ENCODE measurements around the gene SLC13A3.

The SLC13A3 gene

DNA sequence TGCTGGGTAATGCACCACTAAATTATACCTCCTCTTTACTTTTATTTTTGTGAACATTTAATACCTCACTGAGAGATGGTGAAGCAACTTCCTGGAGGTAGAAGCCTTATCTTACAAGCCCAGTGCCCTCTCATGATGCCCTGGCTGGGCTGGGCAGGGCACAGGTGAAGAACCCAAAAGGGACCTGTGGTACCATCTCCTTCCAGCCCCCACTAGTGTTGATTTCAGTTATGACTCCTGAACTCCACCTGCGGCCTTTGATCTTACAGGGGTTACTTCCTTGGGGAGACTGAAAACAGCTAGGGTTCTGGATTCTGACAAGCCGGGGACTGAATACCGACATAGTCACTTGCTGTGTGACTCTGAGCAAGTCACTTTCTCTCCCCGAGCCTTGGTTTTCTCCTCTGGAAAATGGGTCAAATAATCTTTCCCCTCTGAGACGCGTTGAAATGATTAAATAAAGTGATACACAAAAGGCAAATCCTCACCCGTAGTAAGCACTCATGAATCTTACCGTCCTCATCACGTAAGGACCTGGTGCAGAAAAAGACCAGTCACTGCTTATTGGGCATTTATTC lies 1.2 kb downstream of the SLC13A3 start:
- DNase-seq, result no peak

DNA sequence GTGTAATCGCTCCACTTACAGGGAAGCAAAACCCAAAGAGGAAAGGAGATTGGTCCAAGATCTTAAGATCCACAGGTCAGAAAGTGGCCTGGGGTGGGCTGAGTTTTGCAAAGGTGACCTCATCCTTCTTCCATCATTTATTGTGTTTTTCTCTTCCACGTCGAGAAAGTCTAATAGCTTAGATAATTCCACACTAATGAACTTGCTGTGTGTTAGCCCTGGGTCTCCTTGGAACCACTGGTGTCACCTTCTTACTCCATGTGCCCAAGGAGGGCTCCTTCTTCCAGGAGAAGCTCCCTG lies 1.7 kb downstream of the SLC13A3 start:
- no peak for DNase-seq

DNA sequence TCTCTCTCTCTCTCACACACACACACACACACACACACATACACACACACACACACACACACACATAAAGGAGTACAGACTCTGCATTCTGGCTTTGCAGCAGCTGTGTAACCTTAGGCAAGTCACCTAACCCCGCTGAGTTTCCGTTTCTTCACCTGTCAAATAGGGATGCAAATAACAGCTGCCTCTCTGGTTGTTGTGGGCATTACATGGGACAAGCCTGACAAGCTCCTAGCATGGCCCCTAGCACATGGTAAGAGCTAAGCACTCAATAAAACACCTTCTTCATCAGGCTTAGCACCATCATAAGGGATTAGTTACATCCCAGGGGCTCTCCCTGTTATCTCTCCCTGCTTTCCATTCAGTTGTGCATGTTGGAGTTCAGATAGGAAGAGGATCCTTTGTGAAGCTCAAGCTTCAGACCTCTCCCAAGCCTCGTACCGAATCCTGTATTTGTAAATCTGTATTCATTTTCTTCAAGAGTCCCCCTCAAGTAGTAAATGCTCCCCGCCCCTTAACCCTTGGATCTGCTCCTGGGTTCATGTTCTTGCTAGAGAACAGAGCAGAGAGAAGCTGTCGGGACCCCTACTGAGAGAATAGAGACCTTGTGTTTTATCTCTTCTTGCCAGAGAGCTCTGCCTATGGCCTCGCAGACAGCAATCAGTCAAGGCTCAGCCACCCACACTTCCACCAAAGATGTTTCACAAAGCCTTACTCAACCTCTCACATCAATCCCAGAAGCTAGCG lies 2.2 kb downstream of the SLC13A3 start:
- DNase-seq, result no peak

DNA sequence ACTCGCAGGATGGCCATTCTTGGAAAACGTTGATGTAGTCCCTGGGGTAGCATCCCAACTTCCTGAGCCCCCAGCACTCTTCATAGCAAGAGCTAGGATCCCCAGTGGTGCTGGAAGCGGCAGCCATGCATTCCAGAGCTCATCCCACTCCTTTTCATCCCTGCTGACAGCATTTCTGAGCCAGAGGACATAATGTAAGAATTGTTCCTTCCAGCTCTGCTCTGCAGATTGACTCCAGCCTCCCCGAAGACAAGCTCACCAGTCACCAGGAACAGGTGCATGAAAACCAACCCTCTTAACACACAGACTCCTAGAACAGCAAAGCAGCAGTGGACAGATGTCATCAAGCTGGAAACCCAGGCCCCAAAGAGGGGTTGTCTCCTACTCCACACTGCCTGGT lies 3.8 kb downstream of the SLC13A3 start:
- no peak for DNase-seq

DNA sequence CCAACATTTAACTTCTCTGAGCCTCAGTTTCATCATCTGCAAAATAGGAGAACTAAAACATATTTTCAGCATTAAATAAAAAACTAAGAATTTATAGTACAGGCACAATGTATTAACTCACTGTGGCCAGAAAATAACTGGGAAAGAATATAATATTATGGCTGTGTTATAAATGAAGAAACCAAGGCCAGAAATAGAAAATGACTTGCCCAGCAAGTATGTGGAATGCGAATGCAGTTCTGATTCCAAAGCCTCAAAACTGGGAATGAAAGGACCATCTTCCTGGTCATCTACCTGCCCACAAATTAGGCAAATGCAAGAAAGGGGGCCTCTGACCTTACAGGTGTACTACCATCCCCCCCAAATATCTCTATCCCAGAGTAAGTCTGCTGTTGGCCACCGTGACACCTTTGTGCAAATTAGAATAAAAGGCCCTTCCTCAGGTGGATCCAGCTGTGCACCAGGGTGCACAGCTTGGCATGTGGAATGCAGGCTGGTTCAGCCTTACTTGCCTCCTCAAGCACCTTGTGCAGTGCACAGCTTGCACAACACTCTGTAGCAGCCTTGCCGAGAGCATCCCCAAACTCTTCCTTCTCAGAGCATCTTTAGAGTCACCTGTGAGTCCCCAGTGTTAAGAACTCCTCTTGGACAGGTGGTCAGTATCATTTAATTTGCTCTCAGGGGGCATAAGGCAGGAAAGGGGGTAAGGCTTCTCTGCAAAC lies 4.4 kb downstream of the SLC13A3 start:
- no peak for DNase-seq

DNA sequence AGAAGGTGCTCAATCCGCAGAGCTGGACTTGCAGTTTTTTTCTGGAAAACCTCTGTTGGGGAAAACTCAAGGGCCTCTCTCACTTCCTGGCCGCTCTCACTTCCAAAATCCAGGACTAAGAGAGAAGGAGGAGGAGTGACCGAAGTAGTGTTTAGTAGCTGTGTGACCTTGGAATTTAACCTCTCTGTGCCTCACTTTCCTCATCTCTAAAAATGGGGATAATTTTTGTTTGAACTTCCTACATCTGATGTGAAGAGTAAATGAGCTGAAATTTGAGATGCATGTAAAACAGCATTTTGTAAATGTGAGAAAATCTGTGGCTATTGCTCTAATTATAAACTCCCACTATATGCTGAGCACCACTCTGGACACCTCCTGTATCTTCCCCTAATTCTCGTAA lies 5.1 kb downstream of the SLC13A3 start:
- no peak for DNase-seq

DNA sequence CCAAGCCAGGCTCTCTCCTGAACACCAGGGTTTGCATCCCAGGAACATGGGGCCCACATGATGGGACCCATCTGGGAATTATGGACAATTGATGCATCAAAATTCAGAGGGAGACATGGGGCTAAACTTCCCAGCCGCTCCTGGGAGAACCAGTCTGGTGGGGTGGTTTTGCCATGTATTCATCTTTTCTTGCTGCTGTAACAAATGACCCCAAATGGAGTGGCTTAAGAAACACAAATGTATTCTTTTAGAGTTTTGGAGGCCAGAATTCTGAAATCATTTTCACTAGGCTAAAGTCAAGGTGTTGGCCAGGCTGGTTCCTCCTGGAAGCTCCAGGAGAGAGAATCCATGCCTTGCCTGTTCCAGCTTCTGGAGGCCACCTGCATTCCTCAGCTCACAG lies 6.5 kb downstream of the SLC13A3 start:
- no peak for DNase-seq

DNA sequence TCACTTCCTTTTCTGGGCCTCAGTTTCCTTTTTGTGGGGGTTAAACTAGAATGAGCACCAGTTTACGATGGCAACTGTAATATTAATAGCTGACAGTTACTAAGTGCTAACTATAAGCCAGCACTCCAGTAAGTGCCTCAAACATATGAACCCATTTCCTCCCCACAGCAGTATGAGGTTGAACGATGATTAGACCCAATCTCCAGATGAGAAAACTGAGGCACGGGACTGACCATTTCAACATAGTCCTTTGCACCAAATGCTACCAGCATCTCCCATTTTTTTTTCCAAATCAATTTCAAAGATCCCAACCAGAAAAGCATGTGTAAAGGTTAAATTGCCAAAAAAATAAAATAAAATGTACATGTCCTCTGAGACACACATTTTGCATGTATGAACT lies 7.1 kb downstream of the SLC13A3 start:
- no peak for DNase-seq

DNA sequence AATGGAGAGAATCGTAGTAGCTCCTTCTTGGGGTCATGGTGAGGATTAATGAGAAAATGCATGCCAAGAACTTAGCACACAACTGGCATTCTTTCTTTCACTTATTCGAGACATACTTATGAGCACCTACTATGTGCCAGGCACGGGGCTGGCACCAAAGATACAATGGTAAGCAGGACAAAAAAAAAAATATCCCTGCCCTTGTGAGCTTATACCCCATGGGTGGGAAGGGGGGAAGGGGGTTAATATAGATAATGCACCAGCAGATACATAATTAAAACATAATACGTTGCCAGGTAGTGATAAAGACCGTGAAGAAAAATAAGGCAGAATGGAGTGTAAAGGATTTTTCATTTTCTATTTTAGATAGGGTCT lies 8.3 kb downstream of the SLC13A3 start:
- DNase-seq, result no peak

DNA sequence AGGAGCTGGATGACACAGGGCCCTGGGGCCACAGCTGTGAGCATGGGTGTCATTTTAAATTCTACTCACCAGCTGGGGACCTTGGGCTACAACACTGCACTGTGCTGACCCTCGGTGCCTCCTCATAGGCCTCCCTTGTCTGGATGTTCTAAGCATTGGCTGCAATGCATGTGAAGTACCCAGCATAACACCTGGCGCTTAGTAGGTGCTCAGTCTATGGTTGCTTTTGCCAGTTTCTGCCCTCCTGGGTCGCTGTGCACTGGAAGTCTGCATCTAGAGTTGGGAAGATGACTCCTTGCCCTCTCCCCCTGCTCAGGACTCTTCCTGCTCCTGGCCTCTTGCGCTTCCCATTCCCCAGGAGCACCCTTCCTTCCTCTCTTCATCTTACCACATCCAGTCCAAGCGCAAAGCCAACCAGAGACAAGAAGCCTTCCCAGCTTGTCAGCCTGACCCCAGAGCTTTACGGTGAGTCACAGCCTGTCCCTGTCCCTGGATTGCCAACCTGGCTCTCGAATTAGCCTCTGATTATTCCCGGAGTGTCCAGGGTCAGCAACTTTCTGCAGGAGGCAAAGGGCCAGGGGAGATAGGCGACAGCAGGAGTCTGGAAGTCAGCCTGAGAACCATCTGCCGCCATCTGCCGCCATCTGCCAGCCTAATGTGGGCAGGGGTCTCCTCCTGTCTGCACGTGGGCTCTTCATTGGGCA lies 8.8 kb downstream of the SLC13A3 start:
- no peak for DNase-seq

DNA sequence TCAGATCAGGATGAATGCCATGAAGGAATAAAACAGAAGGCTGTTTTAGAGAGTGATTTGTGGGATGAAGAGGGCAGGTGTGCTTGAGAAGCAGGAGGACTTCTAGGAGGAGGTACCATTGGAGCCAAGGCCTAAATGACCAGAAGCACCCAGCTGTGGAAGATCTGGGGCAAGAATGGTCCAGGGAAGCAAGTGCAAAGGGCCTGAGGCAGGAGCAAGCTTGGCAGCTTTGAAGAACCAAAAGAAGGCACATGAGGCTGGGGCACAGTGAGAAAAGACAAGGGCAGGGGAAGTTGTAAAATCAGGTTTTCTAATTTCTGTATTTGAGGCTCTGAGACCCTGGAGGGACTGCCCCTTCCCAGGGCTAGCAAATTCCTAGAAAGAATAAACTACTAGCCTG lies 9.8 kb downstream of the SLC13A3 start:
- no peak for DNase-seq

DNA sequence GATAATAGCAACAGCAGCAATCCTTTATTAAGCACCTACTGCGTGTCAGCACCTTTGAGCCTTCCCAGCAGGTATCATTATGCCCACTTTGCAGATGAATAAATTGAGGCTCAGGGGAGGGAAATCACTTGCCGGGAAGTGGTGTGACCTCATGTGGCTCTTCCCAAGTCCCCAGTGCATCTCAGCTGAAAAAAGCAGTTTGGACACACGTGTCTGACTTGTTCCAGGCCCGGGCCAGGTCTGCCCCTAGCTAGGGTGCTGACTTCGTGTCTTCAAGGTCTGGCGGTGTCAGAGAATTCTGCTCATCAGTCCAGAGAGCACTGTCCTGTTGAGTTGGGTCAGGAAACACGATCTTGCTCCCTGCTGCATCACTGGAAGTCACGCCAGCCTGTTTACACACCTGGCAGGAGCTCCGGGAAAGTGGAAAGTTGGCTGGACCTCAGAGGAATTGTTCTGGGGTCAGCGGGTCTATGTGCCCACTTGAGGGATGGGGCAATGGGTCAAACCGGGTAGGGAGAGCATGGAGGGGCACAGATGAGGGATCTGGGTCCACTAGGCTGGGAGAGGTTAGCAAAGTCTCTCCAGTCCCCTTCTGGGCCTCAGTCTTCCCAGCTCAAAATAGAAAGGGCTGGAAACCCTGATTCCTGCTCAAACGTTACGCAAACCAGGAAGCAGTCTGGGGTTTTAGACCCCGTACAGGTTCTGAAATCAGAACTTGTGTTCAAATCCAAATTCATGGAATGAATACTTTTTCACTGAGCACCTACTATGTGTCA lies 10.5 kb downstream of the SLC13A3 start:
- DNase-seq, result no peak

DNA sequence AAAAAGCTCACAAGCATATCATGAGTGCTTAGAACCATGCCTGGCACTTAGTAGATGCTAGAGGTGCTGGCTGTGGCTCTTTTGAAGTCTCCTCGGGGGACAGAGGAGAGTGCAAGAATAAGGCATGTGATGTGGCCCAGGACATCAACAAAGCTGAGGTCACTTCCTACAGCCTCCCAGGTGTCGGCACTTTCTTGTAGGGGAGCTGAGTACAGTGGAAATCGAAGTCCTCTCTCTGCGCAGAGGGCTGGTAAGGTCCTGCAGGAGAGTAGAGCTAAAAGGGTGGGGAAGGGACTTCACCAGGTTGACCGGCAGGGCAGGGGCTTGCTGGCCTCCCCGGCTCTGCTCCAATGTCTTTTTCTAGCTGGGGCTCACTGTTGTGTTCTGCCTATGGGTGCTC lies 11.2 kb downstream of the SLC13A3 start:
- DNase-seq, result no peak

DNA sequence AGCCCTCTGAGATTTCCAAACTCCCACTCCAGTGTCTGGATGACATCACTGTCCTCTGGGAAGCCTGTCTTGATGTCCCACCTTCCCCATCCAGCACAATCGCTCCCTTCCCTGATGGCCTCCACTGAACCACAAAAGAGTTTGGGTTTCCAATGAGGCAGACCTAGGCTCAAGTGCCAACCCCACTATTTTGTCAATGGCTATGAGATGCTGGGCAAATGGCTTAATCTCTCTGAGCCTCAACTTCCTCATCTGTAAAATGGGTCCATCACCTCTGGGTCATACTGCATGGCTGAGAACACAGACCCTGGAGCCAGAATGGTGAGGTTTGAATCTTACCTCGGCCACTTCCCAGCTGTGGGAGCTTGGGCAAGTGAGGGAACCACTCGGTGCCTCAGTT lies 11.7 kb downstream of the SLC13A3 start:
- no peak for DNase-seq

DNA sequence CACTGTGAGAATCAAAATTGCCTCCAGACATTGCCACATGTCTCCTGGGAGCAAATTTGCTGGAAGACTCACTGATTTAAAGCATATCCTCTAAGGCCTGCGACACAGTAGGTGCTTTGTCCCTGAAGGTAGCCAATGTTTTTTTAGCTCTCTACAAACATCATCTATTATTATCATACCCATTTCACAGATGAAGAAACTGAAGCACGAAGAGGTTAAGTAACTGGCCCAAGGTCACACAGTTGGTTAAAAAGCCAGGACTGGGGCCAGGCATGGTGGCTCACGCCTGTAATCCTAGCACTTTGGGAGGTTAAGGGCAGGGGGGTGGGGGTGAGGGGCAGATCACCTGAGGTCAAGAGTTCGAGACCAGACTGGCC lies 12.4 kb downstream of the SLC13A3 start:
- DNase-seq, result no peak

DNA sequence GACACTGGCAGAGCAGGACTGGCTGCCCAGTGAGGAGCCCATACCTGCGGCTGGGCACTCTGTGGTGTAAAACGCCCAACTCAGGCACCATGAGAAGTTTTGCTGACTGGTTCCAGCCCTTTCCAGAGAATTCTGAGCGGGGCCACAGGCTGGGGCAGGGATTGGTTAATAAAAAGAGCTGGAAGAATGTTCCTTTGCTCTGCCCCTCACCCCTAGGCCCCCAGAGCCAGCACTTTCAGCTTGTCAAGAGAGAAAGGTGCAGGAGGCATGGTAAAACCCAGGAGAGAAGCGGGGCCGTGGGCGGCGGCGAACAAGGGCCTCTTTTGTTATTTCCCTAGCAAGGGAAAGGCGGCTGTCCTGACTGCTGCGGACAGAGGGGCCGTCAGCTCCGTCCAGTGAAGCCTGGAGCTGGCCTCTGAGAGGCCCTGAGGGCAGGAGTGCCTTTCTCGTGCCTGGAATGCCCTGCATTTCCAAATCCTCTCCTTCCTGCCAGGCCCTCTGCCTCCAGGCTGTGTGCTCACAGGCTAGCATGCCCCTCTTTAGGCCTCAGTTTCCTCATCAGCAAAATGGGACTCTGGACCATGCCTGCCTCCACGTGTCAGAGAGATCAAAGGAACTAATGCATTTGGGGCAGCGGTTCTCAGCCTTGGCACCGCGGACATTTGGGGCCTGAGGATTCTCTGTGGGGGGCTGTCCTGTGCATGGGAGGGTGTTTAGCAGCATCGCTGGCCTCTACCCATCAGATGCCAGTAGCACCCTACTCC lies 12.9 kb downstream of the SLC13A3 start:
- DNase-seq, result no peak

DNA sequence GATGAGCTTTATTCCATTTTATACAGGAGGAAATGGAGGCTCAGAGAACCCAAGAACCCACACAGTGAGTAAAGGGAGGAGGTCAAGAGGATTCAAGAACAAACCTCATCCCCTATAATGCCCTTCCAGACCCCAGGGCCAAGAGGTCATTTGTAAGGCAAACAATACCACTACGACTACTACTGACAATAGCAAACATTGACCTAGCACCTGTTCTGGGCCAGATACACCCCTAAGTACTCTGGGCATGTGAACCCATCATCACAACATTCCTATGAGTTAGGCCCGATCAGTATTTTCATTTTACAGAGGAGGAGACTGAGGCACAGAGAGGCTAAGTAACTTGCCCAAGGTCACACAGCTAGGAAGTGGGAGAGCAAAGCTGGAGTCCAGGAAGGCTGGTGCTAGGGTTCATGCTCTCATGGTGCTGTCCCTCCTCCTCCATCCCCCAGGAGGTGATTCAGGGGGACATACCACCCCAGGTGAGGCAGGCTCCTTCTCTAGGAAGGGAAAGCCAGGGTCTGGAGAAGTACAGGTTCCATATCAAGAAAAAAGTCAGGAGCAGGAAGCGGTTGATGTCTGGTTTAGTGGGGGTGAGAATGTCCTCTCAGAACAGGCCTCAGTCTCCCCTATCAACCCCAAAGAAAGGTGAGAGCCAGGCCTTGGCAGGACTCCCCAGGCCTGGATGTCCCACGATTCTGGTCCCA lies 13.7 kb downstream of the SLC13A3 start:
- no peak for DNase-seq

DNA sequence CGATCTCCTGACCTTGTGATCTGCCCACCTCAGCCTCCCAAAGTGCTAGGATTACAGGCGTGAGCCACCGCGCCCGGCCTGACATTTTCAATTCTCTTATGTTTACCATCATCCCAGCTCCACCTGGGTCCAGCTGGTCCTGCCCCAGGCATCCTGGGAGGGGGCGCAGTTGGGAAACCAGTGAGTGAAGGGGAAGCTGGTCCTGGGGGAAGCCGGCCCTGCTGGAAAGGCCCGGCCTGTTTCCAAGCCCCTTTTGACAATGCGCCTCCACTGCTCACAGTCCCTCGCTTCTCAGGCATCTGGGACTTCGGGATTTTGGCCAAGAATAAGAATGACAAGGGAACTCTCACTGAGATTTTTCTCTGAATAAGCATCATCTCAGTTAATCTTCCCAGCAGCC lies 14.2 kb downstream of the SLC13A3 start:
- no peak for DNase-seq

DNA sequence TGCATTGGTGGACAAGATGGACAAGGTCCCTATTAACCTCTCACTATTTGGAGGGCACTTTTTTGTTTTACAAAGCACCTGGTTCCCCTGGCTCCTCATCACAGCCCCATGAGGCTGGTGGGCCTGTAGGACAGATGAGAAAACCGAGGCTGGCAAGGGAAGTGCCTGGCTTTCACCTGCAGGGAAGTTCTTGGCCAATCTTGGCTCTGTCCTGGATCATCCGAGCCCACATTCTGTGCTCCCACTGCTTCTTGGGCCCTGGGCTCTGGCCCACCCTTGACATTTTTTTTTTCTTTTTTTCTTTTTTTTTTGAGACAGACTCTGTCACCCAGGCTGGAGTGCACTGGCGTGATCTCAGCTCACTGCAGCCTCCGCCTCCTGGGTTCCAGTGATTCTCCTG lies 14.7 kb downstream of the SLC13A3 start:
- DNase-seq, result no peak

DNA sequence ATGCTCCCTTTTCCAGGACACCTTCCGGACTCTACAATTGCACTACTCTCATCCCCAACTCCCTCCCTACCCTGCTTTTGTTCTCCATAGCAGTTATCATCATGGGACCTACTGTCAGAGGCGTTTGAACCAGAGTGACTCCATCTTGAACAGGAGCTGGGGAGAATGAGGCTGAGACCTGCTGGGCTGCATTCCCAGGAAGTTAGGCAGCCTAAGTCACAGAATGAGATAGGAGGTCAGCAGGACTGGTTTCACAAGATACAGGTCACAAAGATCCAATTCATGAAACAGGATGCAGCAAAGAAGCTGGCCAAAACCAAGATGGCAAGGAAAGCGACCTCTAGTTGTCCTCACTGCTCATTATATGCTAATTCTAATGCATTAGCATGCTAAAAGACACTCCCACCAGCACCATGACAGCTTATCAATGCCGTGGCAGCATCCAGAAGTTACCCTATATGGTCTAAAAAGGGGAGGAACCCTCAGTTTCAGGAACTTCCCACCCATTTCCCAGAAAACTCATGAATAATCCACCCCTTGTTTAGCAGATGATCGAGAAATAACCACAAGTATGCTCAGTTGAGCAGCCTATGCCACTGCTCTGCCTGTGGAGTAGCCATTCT lies 15.6 kb downstream of the SLC13A3 start:
- no peak for DNase-seq

DNA sequence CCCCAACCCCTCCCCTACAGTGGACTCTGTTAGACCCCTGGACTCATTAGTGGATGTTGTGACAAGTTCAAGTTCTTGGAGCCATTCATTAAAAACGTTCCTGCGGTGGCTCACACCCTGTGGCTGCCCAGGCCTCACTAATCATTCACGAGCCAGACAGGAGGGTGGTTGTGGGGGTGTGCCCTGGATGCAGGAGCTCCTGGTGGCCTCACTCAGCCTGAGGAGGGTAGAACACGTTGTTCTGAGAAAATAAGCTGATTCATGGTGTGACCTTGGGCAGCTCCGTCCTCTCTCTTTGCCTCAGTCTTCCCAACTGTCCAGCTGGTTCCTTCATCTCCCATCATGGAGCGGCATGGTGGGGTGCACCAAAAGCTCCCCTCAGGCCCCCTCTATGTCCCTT lies 16.7 kb downstream of the SLC13A3 start:
- DNase-seq, result no peak

All from NCI-H1105 treated with DMSO at 0.1 percent for 48 hours (cell line).